Motor neuron (in vitro differentiated cells): ENCODE data around the gene PRKCA. TPM values are rescaled to one million over a fixed set of nuclear protein-coding genes. Genes with fewer than 3 reads are reported as not detected.

ENCODE experiments used
- ATAC-seq, 8 experiments: fragments of 200-7000 bp; cut with Tn5 transposase; replicated peaks in 6 of 8; 2 replicates each; pipeline ENCODE4 v1.8.0; 2021; ENCODE audit warnings: mild to moderate bottlenecking in 8 of 8, moderate library complexity in 8 of 8
- H3K27ac ChIP-seq, 2 donors: fragments of 250-450 bp; sonication (Bioruptor Pico); 2 replicates each; pipeline ENCODE4 v1.9.0; 2021; ENCODE audit warnings: antibody characterized with exemption in 2 of 2, mild to moderate bottlenecking in 2 of 2, moderate library complexity in 1 of 2
- H3K4me1 ChIP-seq, 2 donors: fragments of 250-450 bp; sonication (Bioruptor Pico); replicated peaks in 1 of 2; 2 replicates each; pipeline ENCODE4 v1.6.1; 2021; ENCODE audit warnings: antibody characterized with exemption in 2 of 2, mild to moderate bottlenecking in 2 of 2, moderate library complexity in 1 of 2
- H3K4me3 ChIP-seq, 5 donors: fragments of 250-450 bp; sonication (Bioruptor Pico); 2 replicates each; pipeline ENCODE4 v1.9.0; 2021; ENCODE audit warnings: antibody characterized with exemption in 5 of 5, mild to moderate bottlenecking in 5 of 5, moderate library complexity in 4 of 5
- WGBS, 10 experiments: fragments of 450-650 bp; shearing (Covaris generic); methylation state at CpG; one replicate each; pipeline ENCODE4 v1.0.0; 2022; 5-methylcytosine and 5-hydroxymethylcytosine counted together
- in situ Hi-C, 9 experiments: fragments of 400-800 bp; cut with MboI; loops; one replicate each; pipeline ENCODE4 v1.15.0; 2021; ENCODE audit warnings: low sequenced_read_pairs in 9 of 9, low pct_unique_long_range_greater_than_20kb in 2 of 9; ENCODE audit not compliant: unreplicated experiment in 9 of 9
- total RNA-seq, 8 experiments: library from RNA; unstranded; fragments of 300-600 nt; gene quantifications; 2 replicates each; pipeline versions ENCODE4 v1.2.3 to v1.2.4, GENCODE V29; 2022

The PRKCA gene
- total RNA-seq, 8 experiments from 2014 or later: 5.6 to 38.8 (median 8.7) TPM

- 82 to 97% (median 87%) methylated on average over 2 to 11 of the region's 11 CpGs; no CpG with 5 or more reads in 1 of the 10 experiments for WGBS, 10 experiments
- H3K4me3 ChIP-seq: no peak overlapping the region
Measured at GRCh38 chr17:66441101-66441661, 138.8 kb downstream of the PRKCA start.

GRCh38 chr17:66443166-66443565, 140.8 kb downstream of the PRKCA start:
- 50 to 100% (median 93%) methylated on average over 1 to 2 of the region's 2 CpGs; no CpG with 5 or more reads in 5 of the 10 experiments for WGBS, 10 experiments
- Histone ChIP-seq H3K27ac (no peak overlapping the region), H3K4me3 (no peak overlapping the region), H3K4me1 (no peaks in the 10 kb centered on the region)
- ATAC-seq: peak in 1 of 8 experiments; percentile 31
- in situ Hi-C loops: no loop called here

More at GRCh38 chr17:66441101-66441661, 138.8 kb downstream of the PRKCA start:
- ATAC-seq: no peak
- no peak overlapping the region for H3K27ac ChIP-seq
- in situ Hi-C loops: no loop called here
- no peaks in the 10 kb centered on the region for H3K4me1 ChIP-seq

GRCh38 chr17:66443606-66444005, 141.2 kb downstream of the PRKCA start:
- in situ Hi-C loops: no loop called here

GRCh38 chr17:66444031-66444430, 141.6 kb downstream of the PRKCA start:
- in situ Hi-C loops: no loop called here
- 67 to 100% (median 91%) methylated on average over 1 to 4 of the region's 4 CpGs; no CpG with 5 or more reads in 2 of the 10 experiments for WGBS, 10 experiments
- Histone ChIP-seq H3K4me3 (no peak overlapping the region), H3K4me1 (no peaks in the 10 kb centered on the region), H3K27ac (no peak overlapping the region)
- ATAC-seq: no peak

More at GRCh38 chr17:66443606-66444005, 141.2 kb downstream of the PRKCA start:
- ATAC-seq: no peak
- H3K27ac ChIP-seq: no peak overlapping the region
- H3K4me1 ChIP-seq: no peaks in the 10 kb centered on the region
- WGBS, 10 experiments: 46 to 93% (median 88%) methylated on average over 2 to 8 of the region's 9 CpGs; no CpG with 5 or more reads in 2 of the 10 experiments
- H3K4me3 ChIP-seq: no peak overlapping the region

GRCh38 chr17:66445229-66445628, 142.8 kb downstream of the PRKCA start:
- Histone ChIP-seq H3K4me3 (no peak overlapping the region), H3K4me1 (no peaks in the 10 kb centered on the region), H3K27ac (no peak overlapping the region)
- ATAC-seq: no peak
- whole genome bisulfite sequencing, 10 experiments: 0 to 100% (median 63%) methylated on average over 1 to 2 of the region's 3 CpGs; no CpG with 5 or more reads in 6 of the 10 experiments
- in situ Hi-C loops: no loop called here

GRCh38 chr17:66446419-66446818, 144.0 kb downstream of the PRKCA start:
- ATAC-seq: no peak
- Histone ChIP-seq H3K4me3 (no peak overlapping the region), H3K27ac (no peak overlapping the region), H3K4me1 (no peaks in the 10 kb centered on the region)
- 100% methylated on average over 1 to 2 of the region's 2 CpGs; no CpG with 5 or more reads in 7 of the 10 experiments for WGBS, 10 experiments
- in situ Hi-C loops: no loop called here

GRCh38 chr17:66447159-66447558, 144.7 kb downstream of the PRKCA start:
- no peak for ATAC-seq
- WGBS, 10 experiments: 51 to 100% (median 86%) methylated on average over 1 to 7 of the region's 8 CpGs
- Histone ChIP-seq H3K4me1 (no peaks in the 10 kb centered on the region), H3K27ac (no peak overlapping the region), H3K4me3 (no peak overlapping the region)
- in situ Hi-C loops: no loop called here

GRCh38 chr17:66448026-66448639, 145.7 kb downstream of the PRKCA start:
- H3K4me1 ChIP-seq: no peaks in the 10 kb centered on the region
- 63 to 100% (median 83%) methylated on average over 1 to 14 of the region's 14 CpGs for WGBS, 10 experiments
- no peak overlapping the region for H3K4me3 ChIP-seq
- no peak for ATAC-seq
- H3K27ac ChIP-seq: no peak overlapping the region
- in situ Hi-C loops: no loop called here

GRCh38 chr17:66449418-66449977, 147.1 kb downstream of the PRKCA start:
- no peak for ATAC-seq
- 55 to 89% (median 82%) methylated on average over 1 to 8 of the region's 8 CpGs; no CpG with 5 or more reads in 2 of the 10 experiments for WGBS, 10 experiments
- Histone ChIP-seq H3K4me1 (no peaks in the 10 kb centered on the region), H3K4me3 (no peak overlapping the region), H3K27ac (no peak overlapping the region)
- in situ Hi-C loops: no loop called here

GRCh38 chr17:66450008-66450851, 147.8 kb downstream of the PRKCA start:
- in situ Hi-C loops: no loop called here
- Histone ChIP-seq H3K27ac (no peak overlapping the region), H3K4me3 (no peak overlapping the region), H3K4me1 (no peaks in the 10 kb centered on the region)
- ATAC-seq: no peak
- 63 to 100% (median 87%) methylated on average over 4 to 11 of the region's 12 CpGs; no CpG with 5 or more reads in 4 of the 10 experiments for WGBS, 10 experiments

- WGBS, 10 experiments: 40 to 100% (median 100%) methylated on average over 1 of the region's 1 CpG; no CpG with 5 or more reads in 3 of the 10 experiments
- in situ Hi-C loops: no loop called here
- H3K4me1 ChIP-seq: no peaks in the 10 kb centered on the region
- no peak overlapping the region for H3K27ac ChIP-seq
- H3K4me3 ChIP-seq: no peak overlapping the region
- ATAC-seq: no peak
Measured at GRCh38 chr17:66450852-66451158, 148.4 kb downstream of the PRKCA start.

- no peak overlapping the region for H3K4me3 ChIP-seq
- H3K4me1 ChIP-seq: no peaks in the 10 kb centered on the region
- H3K27ac ChIP-seq: no peak overlapping the region
- ATAC-seq: no peak
- 81 to 100% (median 96%) methylated on average over 3 to 11 of the region's 15 CpGs for WGBS, 10 experiments
- in situ Hi-C loops: no loop called here
Measured at GRCh38 chr17:66451188-66452149, 149.1 kb downstream of the PRKCA start.
